SH-SY5Y (cell line): ENCODE data around the gene CENPW.

Source experiments
- GATA2 ChIP-seq: IDR thresholded peaks from 2 replicates; pipeline ENCODE4 v1.6.1; 2011; ENCODE audit warnings: mild to moderate bottlenecking, low read depth, low read length
- GATA3 ChIP-seq: IDR thresholded peaks from 2 replicates; pipeline ENCODE4 v1.6.1; 2011; ENCODE audit warnings: low read depth, mild to moderate bottlenecking, low read length, moderate library complexity

DNA sequence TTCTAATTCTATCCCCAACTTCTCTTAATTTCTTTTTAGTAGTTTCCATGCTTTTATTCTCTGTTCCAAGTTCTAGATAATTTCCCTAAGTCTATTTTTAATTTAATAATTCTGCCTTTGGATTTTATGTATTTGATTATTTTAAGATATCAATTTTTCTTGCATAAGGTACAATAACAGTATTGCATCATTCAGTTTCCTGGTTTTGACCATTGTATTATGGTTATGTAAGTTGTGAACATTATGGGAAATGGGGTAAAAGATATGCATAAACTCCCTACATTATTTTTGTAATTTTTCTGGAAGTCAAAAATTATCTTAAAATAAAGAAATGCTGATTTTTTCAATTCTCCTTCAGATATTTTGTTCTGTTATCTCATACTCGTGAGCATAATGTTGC is 21.1 kb upstream of the CENPW start:
- TF ChIP-seq GATA2 (no peak), GATA3 (no peak)
